Neural crest cell (in vitro differentiated cells): ENCODE data around the gene TEAD2. TPM values are rescaled to one million over a fixed set of nuclear protein-coding genes. Genes with fewer than 3 reads are reported as not detected.
A peak's percentile ranks its signal among the peaks of the same experiment; 100 is the strongest.
"Not testable (repeated sequence)": the region's sequence is repeated elsewhere in the genome, so short reads cannot be mapped to it uniquely, and the experiment has no call there.

Experiments used
- DNase-seq: peaks from one replicate; pipeline ENCODE4 v3.0.0; 2021; ENCODE audit warnings: low read depth, mixed read lengths, low spot score
- H3K27ac Mint-ChIP-seq: one replicate; pipeline ENCODE4 v1.8.0; 2021; ENCODE audit warnings: mild to moderate bottlenecking, mixed read lengths; ENCODE audit not compliant: unreplicated experiment
- H3K27me3 Mint-ChIP-seq: 2 replicates; pipeline ENCODE4 v1.8.0; 2021; ENCODE audit warnings: low read depth, mild to moderate bottlenecking, mixed read lengths
- H3K36me3 Mint-ChIP-seq: 2 replicates; pipeline ENCODE4 v1.8.0; 2021; ENCODE audit warnings: low read depth, mild to moderate bottlenecking, mixed read lengths
- H3K4me1 Mint-ChIP-seq: 2 replicates; pipeline ENCODE4 v1.8.0; 2021; ENCODE audit warnings: mixed read lengths
- H3K4me3 Mint-ChIP-seq: one replicate; pipeline ENCODE4 v1.8.0; 2021; ENCODE audit warnings: mild to moderate bottlenecking, mixed read lengths
- H3K9me3 Mint-ChIP-seq: 2 replicates; pipeline ENCODE4 v1.8.0; 2021; ENCODE audit warnings: mixed read lengths
- CTCF ChIP-seq: fragments of 200-600 bp; sonication (generic); conservative IDR thresholded peaks from 2 replicates; pipeline ENCODE4 v1.5.0; 2021; ENCODE audit warnings: antibody characterized with exemption, mild to moderate bottlenecking
- total RNA-seq: library from RNA; stranded (reverse); gene quantifications from 2 replicates; pipeline ENCODE4 v1.2.1, GENCODE V29; 2021

The TEAD2 gene
- total RNA-seq, 1 donor from 2014 or later = 164 TPM

- H3K4me1 Mint-ChIP-seq = peaks cover 5% of the 10 kb centered on the region
- peaks cover 9% of the 10 kb centered on the region for H3K9me3 Mint-ChIP-seq
- peaks cover 54% of the 10 kb centered on the region for H3K36me3 Mint-ChIP-seq
- DNase-seq = no peak
- peak within 1 kb of the TSS; percentile 60 for H3K4me3 Mint-ChIP-seq
- peak within 1 kb of the TSS; percentile 35 for H3K27ac Mint-ChIP-seq
- no peak for TF ChIP-seq CTCF
- no peaks in the 10 kb centered on the region for H3K27me3 Mint-ChIP-seq
Measured at GRCh38 chr19:49324801-49325576, 37.2 kb downstream of the TEAD2 start, which contains the start of gene SLC6A16. TSS of gene SLC6A16 (minus strand) at chr19:49325191. CDS start at chr19:49311347, 13,844 bp downstream.

GRCh38 chr19:49318296-49318695, 43.9 kb downstream of the TEAD2 start:
- H3K4me1 Mint-ChIP-seq = no peaks in the 10 kb centered on the region
- DNase-seq = no peak
- no peak for TF ChIP-seq CTCF
- no peak overlapping the region for H3K4me3 Mint-ChIP-seq
- H3K9me3 Mint-ChIP-seq = peaks cover 10% of the 10 kb centered on the region
- peaks cover 50% of the 10 kb centered on the region for H3K36me3 Mint-ChIP-seq
- H3K27me3 Mint-ChIP-seq = no peaks in the 10 kb centered on the region
- H3K27ac Mint-ChIP-seq = no peak overlapping the region

GRCh38 chr19:49316284-49316683, 45.9 kb downstream of the TEAD2 start:
- H3K4me1 Mint-ChIP-seq = no peaks in the 10 kb centered on the region
- no peak overlapping the region for H3K4me3 Mint-ChIP-seq
- H3K9me3 Mint-ChIP-seq = peaks cover 6% of the 10 kb centered on the region
- no peak overlapping the region for H3K27ac Mint-ChIP-seq
- DNase-seq = no peak
- no peak for TF ChIP-seq CTCF
- no peaks in the 10 kb centered on the region for H3K27me3 Mint-ChIP-seq
- peaks cover 41% of the 10 kb centered on the region for H3K36me3 Mint-ChIP-seq

GRCh38 chr19:49315111-49315510, 47.1 kb downstream of the TEAD2 start:
- Mint-ChIP-seq H3K27me3 (no peaks in the 10 kb centered on the region), H3K4me1 (no peaks in the 10 kb centered on the region), H3K36me3 (peaks cover 41% of the 10 kb centered on the region), H3K4me3 (no peak overlapping the region), H3K27ac (no peak overlapping the region), H3K9me3 (peaks cover 6% of the 10 kb centered on the region)
- TF ChIP-seq CTCF = no peak
- no peak for DNase-seq

- DNase-seq = no peak
- Mint-ChIP-seq H3K4me3 (no peak overlapping the region), H3K27ac (no peak overlapping the region), H3K27me3 (no peaks in the 10 kb centered on the region), H3K9me3 (no peaks in the 10 kb centered on the region), H3K36me3 (peaks cover 38% of the 10 kb centered on the region), H3K4me1 (no peaks in the 10 kb centered on the region)
- no peak for TF ChIP-seq CTCF
Measured at GRCh38 chr19:49309087-49309486, 53.1 kb downstream of the TEAD2 start.

- not testable (repeated sequence) for H3K27ac Mint-ChIP-seq, H3K9me3 Mint-ChIP-seq, H3K4me3 Mint-ChIP-seq, H3K27me3 Mint-ChIP-seq, H3K4me1 Mint-ChIP-seq, DNase-seq
- peaks cover 41% of the 10 kb centered on the region for H3K36me3 Mint-ChIP-seq
Measured at GRCh38 chr19:49306734-49307133, 55.5 kb downstream of the TEAD2 start.
